LNCaP clone FGC (cell line): ENCODE measurements around the gene WIPI1.
"Not testable (repeated sequence)": the region's sequence is repeated elsewhere in the genome, so short reads cannot be mapped to it uniquely, and the experiment has no call there.

Experiments
- DNase-seq: peaks from one replicate; pipeline ENCODE4 v3.0.0-alpha.2; 2011; ENCODE audit warnings: low read depth
- H3K4me3 ChIP-seq: 2 replicates; pipeline ENCODE4 v1.5.1; 2011; ENCODE audit warnings: mild to moderate bottlenecking, low read depth, low read length, control low read depth
- CTCF ChIP-seq: IDR thresholded peaks from 2 replicates; pipeline ENCODE4 v1.5.1; 2012; ENCODE audit warnings: mild to moderate bottlenecking; ENCODE audit not compliant: control insufficient read depth, insufficient read depth; ENCODE audit errors: extremely low read depth

The WIPI1 gene

GRCh38 chr17:68403837-68404236, 53.5 kb downstream of the WIPI1 start:
- H3K4me3 ChIP-seq, DNase-seq: not testable (repeated sequence)

GRCh38 chr17:68403122-68403521, 54.2 kb downstream of the WIPI1 start:
- no peak for TF ChIP-seq CTCF
- DNase-seq = no peak
- H3K4me3 ChIP-seq = no peak overlapping the region

- H3K4me3 ChIP-seq = no peak overlapping the region
- DNase-seq = no peak
- no peak for TF ChIP-seq CTCF
These were observed 56.0 kb downstream of the WIPI1 start for GRCh38 chr17:68401288-68401687.

- TF ChIP-seq CTCF = no peak
- H3K4me3 ChIP-seq = no peak overlapping the region
- DNase-seq = no peak
These were observed 56.9 kb downstream of the WIPI1 start for GRCh38 chr17:68400404-68400735.

- no peak overlapping the region for H3K4me3 ChIP-seq
- TF ChIP-seq CTCF = no peak
- no peak for DNase-seq
These were observed 57.5 kb downstream of the WIPI1 start for GRCh38 chr17:68399638-68400403.

GRCh38 chr17:68398691-68399637, 58.3 kb downstream of the WIPI1 start:
- peak; percentile 39 for DNase-seq
- H3K4me3 ChIP-seq = no peak overlapping the region
- TF ChIP-seq CTCF = peak; percentile 83

GRCh38 chr17:68397108-68397536, 60.2 kb downstream of the WIPI1 start:
- no peak for DNase-seq
- TF ChIP-seq CTCF = no peak
- no peak overlapping the region for H3K4me3 ChIP-seq
